Activated T-helper 2 cell treated with anti-CD3 and anti-CD28 coated beads, Interferon-gamma antibody, Interleukin-2, Interleukin-4, amounts not matched to agents 10 μg/mL and 5 μg/mL and 100 μg/mL, durations not matched to agents 14 hours and 24 hours and 36 hours (primary cell): ENCODE measurements around the gene SLC38A11. TPM values are rescaled to one million over a fixed set of nuclear protein-coding genes. Genes with fewer than 3 reads are reported as not detected.

Experiments
- DNase-seq: peaks from one replicate; pipeline ENCODE4 v3.0.0; 2021; ENCODE audit warnings: low spot score
- H3K27ac Mint-ChIP-seq: one replicate; pipeline ENCODE4 v1.8.0; 2021; ENCODE audit warnings: mixed read lengths
- H3K27me3 Mint-ChIP-seq: one replicate; pipeline ENCODE4 v1.8.0; 2021; ENCODE audit warnings: low read depth, mixed read lengths
- H3K36me3 Mint-ChIP-seq: one replicate; pipeline ENCODE4 v1.8.0; 2021; ENCODE audit warnings: low read depth, mixed read lengths
- H3K4me1 Mint-ChIP-seq: one replicate; pipeline ENCODE4 v1.8.0; 2021; ENCODE audit warnings: low read depth, mixed read lengths
- H3K4me3 Mint-ChIP-seq: one replicate; pipeline ENCODE4 v1.8.0; 2021; ENCODE audit warnings: low read depth, mild to moderate bottlenecking, moderate library complexity, mixed read lengths
- H3K9me3 Mint-ChIP-seq: one replicate; pipeline ENCODE4 v1.8.0; 2021; ENCODE audit warnings: mixed read lengths
- intact Hi-C: fragments of 100-400 bp; cut with micrococcal nuclease; formaldehyde crosslinking; loops from one replicate; pipeline ENCODE4 v1.15.1; 2023
- total RNA-seq: library from RNA; stranded (reverse); gene quantifications from 2 replicates; pipeline ENCODE4 v1.2.3, GENCODE V29; 2022

The SLC38A11 gene
- total RNA-seq, 1 donor from 2014 or later, result not detected

- intact Hi-C loops, result no loop called here
- Mint-ChIP-seq H3K27ac (no peak overlapping the region), H3K27me3 (peaks cover 21% of the 10 kb centered on the region), H3K9me3 (peaks cover 5% of the 10 kb centered on the region), H3K36me3 (no peaks in the 10 kb centered on the region), H3K4me3 (no peak overlapping the region), H3K4me1 (peaks cover 11% of the 10 kb centered on the region)
- DNase-seq, result no peak
Measured at GRCh38 chr2:164899121-164899520, 56.2 kb downstream of the SLC38A11 start.

DNA sequence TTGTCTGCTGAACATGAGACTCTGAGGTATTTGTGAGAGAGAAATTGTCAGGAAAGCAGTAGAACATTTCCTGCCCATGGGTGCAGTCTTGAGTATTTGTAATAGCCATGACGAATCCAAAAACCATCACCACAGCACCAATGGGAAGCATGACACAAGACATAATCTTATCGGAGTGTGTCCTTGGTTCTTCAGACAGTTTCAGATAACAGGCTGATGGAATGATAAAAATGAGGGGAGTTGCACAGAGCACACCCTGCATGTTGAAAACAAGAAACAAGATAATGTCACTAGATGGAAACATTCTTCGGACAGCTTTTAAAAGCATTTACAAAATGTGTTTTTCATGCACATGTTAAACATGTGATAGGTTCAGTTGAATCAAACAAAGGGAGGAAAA, 56.9 kb downstream of the SLC38A11 start:
- peaks cover 5% of the 10 kb centered on the region for H3K9me3 Mint-ChIP-seq
- peaks cover 11% of the 10 kb centered on the region for H3K4me1 Mint-ChIP-seq
- H3K36me3 Mint-ChIP-seq, result no peaks in the 10 kb centered on the region
- H3K27ac Mint-ChIP-seq, result no peak overlapping the region
- intact Hi-C loops, result no loop called here
- no peak for DNase-seq
- H3K27me3 Mint-ChIP-seq, result peaks cover 16% of the 10 kb centered on the region
- H3K4me3 Mint-ChIP-seq, result no peak overlapping the region

DNA sequence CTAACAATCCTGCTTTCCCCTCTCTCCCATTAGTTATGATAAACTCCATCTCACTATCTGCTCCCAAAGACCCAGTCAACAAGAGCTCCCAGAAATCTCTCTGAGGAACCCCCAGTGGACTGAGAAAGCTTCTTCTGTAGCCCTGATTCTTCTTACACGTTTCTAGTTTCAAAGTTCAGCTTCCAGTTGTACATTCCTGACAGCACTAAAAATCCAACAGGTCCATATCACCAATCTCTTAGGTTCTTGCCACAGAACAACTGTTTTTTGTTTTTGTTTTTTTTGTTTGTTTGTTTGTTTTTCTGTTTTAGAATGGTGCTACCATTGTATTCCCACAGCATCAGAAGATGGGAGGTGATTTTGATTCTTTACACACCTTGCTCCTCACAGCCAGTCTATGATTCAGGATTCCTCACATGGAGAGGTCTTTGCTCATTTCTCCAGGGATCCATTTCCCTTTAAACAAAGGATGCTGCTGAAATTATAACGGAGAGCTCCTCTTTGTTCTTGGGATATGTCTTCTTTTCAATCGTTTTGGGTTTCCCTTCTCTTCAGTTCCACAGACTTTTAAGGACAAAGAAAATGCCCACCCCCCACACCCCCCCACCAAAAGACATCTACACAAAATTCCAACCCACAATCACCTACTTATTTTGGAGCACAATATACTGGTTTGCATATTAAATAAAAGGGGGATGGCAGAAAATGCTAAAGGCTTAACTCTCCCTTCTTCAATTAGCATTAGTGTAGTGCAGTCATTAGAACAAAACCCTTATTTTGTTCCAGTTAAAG, 57.7 kb downstream of the SLC38A11 start:
- no peak overlapping the region for H3K4me3 Mint-ChIP-seq
- intact Hi-C loops, result no loop called here
- no peak overlapping the region for H3K27ac Mint-ChIP-seq
- peaks cover 5% of the 10 kb centered on the region for H3K9me3 Mint-ChIP-seq
- H3K27me3 Mint-ChIP-seq, result peaks cover 12% of the 10 kb centered on the region
- no peak for DNase-seq
- H3K4me1 Mint-ChIP-seq, result peaks cover 11% of the 10 kb centered on the region
- no peaks in the 10 kb centered on the region for H3K36me3 Mint-ChIP-seq

- no peak overlapping the region for H3K4me3 Mint-ChIP-seq
- H3K9me3 Mint-ChIP-seq, result peaks cover 5% of the 10 kb centered on the region
- no peak for DNase-seq
- peaks cover 10% of the 10 kb centered on the region for H3K27me3 Mint-ChIP-seq
- intact Hi-C loops, result loop anchor here (1.0 kb wide), 1 partner anchor 14 kb away; no protein-coding TSS in a partner anchor
- no peaks in the 10 kb centered on the region for H3K36me3 Mint-ChIP-seq
- peaks cover 11% of the 10 kb centered on the region for H3K4me1 Mint-ChIP-seq
- H3K27ac Mint-ChIP-seq, result no peak overlapping the region
Measured at GRCh38 chr2:164896634-164897355, 58.5 kb downstream of the SLC38A11 start.

DNA sequence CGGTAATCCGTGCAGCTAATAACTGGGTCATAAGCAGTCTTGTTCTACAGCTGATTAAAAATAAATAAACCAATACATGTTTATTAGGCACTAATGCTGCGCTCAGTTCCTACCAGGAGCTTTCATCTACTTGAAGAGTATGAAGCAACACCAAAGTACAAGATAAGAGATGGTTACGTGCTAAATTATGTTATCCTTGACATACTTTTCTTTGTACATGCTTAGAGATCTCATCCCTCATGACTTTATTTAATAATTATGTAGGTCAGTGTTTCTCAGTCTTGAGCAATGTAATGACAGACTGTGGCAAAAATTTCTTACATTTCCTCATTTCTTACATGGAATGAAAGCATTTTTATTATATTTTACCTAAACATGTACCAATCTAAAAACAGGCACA, 59.1 kb downstream of the SLC38A11 start:
- H3K27me3 Mint-ChIP-seq, result peaks cover 10% of the 10 kb centered on the region
- H3K4me3 Mint-ChIP-seq, result no peak overlapping the region
- DNase-seq, result no peak
- H3K4me1 Mint-ChIP-seq, result peaks cover 11% of the 10 kb centered on the region
- intact Hi-C loops, result loop anchor here (1.0 kb wide), 1 partner anchor 14 kb away; no protein-coding TSS in a partner anchor
- H3K27ac Mint-ChIP-seq, result no peak overlapping the region
- H3K36me3 Mint-ChIP-seq, result no peaks in the 10 kb centered on the region
- peaks cover 5% of the 10 kb centered on the region for H3K9me3 Mint-ChIP-seq

GRCh38 chr2:164891460-164891859, 63.9 kb downstream of the SLC38A11 start:
- H3K27ac Mint-ChIP-seq, result no peak overlapping the region
- H3K36me3 Mint-ChIP-seq, result no peaks in the 10 kb centered on the region
- H3K9me3 Mint-ChIP-seq, result no peaks in the 10 kb centered on the region
- DNase-seq, result no peak
- peaks cover 2% of the 10 kb centered on the region for H3K4me1 Mint-ChIP-seq
- peaks cover 15% of the 10 kb centered on the region for H3K27me3 Mint-ChIP-seq
- H3K4me3 Mint-ChIP-seq, result no peak overlapping the region
- intact Hi-C loops, result no loop called here

DNA sequence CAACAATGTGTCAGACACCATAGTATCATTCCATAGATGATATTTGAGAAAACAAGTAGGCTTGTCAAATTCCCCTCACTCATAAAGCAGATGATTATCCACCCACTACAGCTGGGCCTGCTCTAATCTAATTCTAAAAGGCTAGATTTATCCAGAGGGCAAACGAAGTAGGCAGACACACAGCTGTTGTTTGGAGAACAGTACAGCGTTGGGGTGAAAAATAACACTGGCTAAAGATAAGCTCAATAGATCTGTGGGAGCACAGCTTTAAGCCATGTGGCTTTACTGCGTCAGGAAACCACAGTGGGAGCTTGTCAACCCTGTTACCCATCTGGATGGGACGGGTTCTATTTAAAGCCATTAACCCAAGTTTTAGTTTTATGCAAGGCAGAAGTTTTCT, 64.8 kb downstream of the SLC38A11 start:
- H3K36me3 Mint-ChIP-seq, result no peaks in the 10 kb centered on the region
- no peak for DNase-seq
- no peak overlapping the region for H3K27ac Mint-ChIP-seq
- H3K27me3 Mint-ChIP-seq, result peaks cover 15% of the 10 kb centered on the region
- no peak overlapping the region for H3K4me3 Mint-ChIP-seq
- intact Hi-C loops, result no loop called here
- no peaks in the 10 kb centered on the region for H3K9me3 Mint-ChIP-seq
- no peaks in the 10 kb centered on the region for H3K4me1 Mint-ChIP-seq

DNA sequence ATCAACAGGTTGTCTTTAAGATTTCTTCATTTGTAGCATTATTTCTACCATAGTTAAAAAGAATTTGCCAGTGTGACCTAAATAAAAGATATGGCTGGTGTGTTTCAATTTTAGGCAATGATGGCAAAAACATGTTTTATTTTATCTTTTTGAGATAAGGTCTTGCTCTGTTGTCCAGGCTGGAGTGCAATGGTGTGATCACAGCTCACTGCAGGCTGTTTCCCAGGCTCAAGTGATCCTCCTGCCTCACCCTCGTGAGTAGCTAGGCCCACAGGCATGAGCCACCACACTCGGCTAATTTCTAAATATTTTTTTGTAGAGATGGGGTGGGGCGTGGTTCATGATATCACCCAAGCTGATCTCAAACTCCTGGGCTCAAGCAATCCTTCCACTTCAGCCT, 66.7 kb downstream of the SLC38A11 start:
- DNase-seq, result no peak
- Mint-ChIP-seq H3K27me3 (peaks cover 15% of the 10 kb centered on the region), H3K36me3 (no peaks in the 10 kb centered on the region), H3K9me3 (no peaks in the 10 kb centered on the region), H3K4me3 (no peak overlapping the region), H3K4me1 (no peaks in the 10 kb centered on the region), H3K27ac (no peak overlapping the region)
- intact Hi-C loops, result no loop called here

- Mint-ChIP-seq H3K36me3 (no peaks in the 10 kb centered on the region), H3K27me3 (peaks cover 14% of the 10 kb centered on the region), H3K9me3 (no peaks in the 10 kb centered on the region), H3K4me3 (no peak overlapping the region), H3K4me1 (no peaks in the 10 kb centered on the region), H3K27ac (no peak overlapping the region)
- intact Hi-C loops, result no loop called here
- DNase-seq, result no peak
Measured at GRCh38 chr2:164887434-164888144, 67.7 kb downstream of the SLC38A11 start.

GRCh38 chr2:164882276-164882675, 73.0 kb downstream of the SLC38A11 start:
- Mint-ChIP-seq H3K27ac (no peak overlapping the region), H3K4me1 (no peaks in the 10 kb centered on the region), H3K4me3 (no peak overlapping the region), H3K36me3 (no peaks in the 10 kb centered on the region), H3K27me3 (no peaks in the 10 kb centered on the region), H3K9me3 (no peaks in the 10 kb centered on the region)
- DNase-seq, result no peak
- intact Hi-C loops, result no loop called here

- no peaks in the 10 kb centered on the region for H3K27me3 Mint-ChIP-seq
- H3K27ac Mint-ChIP-seq, result no peak overlapping the region
- H3K4me3 Mint-ChIP-seq, result no peak overlapping the region
- H3K4me1 Mint-ChIP-seq, result no peaks in the 10 kb centered on the region
- intact Hi-C loops, result no loop called here
- no peak for DNase-seq
- no peaks in the 10 kb centered on the region for H3K36me3 Mint-ChIP-seq
- no peaks in the 10 kb centered on the region for H3K9me3 Mint-ChIP-seq
Measured at GRCh38 chr2:164881524-164881923, 73.8 kb downstream of the SLC38A11 start.

DNA sequence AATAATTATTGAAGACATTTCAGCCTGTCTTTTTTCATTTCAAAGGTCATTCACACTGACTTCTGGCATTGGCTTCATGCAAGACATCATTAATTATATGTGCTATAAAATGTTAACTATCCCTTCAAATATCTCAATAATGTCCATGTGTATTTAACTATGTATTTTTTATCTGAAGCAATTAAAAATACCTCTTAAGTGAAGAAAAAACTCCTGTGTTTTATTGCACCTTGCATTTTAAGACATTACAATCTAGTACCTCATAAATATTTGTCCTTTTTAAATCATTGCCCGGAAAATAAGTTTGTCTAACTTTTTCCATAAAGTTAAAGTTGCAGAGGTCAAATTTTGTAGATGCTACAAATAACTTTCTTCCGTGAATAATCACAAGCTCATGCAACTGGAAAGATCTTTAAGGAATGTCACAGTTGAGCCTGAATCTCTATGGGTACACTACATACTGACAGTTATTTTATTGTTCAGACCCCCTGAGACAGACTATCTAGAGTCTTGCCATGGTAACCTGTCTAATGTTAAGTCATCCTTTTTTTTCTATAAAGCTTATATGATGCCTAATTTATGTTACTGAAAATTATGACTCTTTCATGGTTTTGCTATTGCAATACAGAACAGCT, 75.3 kb downstream of the SLC38A11 start:
- intact Hi-C loops, result no loop called here
- Mint-ChIP-seq H3K4me1 (no peaks in the 10 kb centered on the region), H3K36me3 (no peaks in the 10 kb centered on the region), H3K4me3 (no peak overlapping the region), H3K9me3 (no peaks in the 10 kb centered on the region), H3K27me3 (no peaks in the 10 kb centered on the region), H3K27ac (no peak overlapping the region)
- DNase-seq, result no peak
